K562 (cell line): ENCODE data around the gene LCN1. TPM values are rescaled to one million over a fixed set of nuclear protein-coding genes. Genes with fewer than 3 reads are reported as not detected.
A peak's percentile ranks its signal among the peaks of the same experiment; 100 is the strongest.

Experiments used
- ATAC-seq: fragments of 200-7000 bp; cut with Tn5 transposase; 3 replicates; pipeline ENCODE4 v1.9.1; 2020; ENCODE audit warnings: moderate library complexity
- BruUV-seq: library from RNA; stranded (reverse); fragments of 400-500 nt; replicated peaks from 2 replicates; lab custom pipeline; 2021; lab: Mats Ljungman, UMichigan
- CTCF ChIA-PET: fragments of 300-600 bp; formaldehyde crosslinking; extraction: SDS; loops from one replicate; lab custom pipeline; 2021; ENCODE audit warnings: low intra/inter-chr PET ratio; lab: Yijun Ruan, JAX
- POLR2A ChIA-PET: fragments of 300-600, 350-650 bp; sonication (Branson Sonifier 250); formaldehyde crosslinking; extraction: SDS; loops from one replicate; lab custom pipeline; 2021; ENCODE audit warnings: antibody characterized with exemption, inconsistent platforms; lab: Yijun Ruan, JAX
- DNase-seq, 4 experiments: peaks; one replicate each; pipeline versions ENCODE4 v3.0.0 to v3.0.0-alpha.2; 2011 to 2018; ENCODE audit warnings: low spot score in 3 of 4, mixed read lengths in 3 of 4; ENCODE audit errors: extremely low read depth in 1 of 4
- FAIRE-seq: peaks from 2 replicates; lab custom pipeline; 2011; peaks lifted over from hg19 to GRCh38; lab: Jason Lieb, UNC
- H2AFZ ChIP-seq: 2 replicates; pipeline ENCODE4 v1.6.0; 2011; ENCODE audit warnings: low read depth, low read length, control low read depth, inconsistent platforms
- H3K27ac ChIP-seq: fragments of 200-600 bp; 3 replicates; pipeline ENCODE4 v1.8.0; 2011; ENCODE audit warnings: low read depth, mild to moderate bottlenecking, control low read depth, inconsistent platforms, low read length, moderate library complexity, mixed read lengths; ENCODE audit errors: extremely low read depth
- H3K27me3 ChIP-seq, 2 experiments: fragments of 300-600 bp in 1 of 2; 2 replicates in 1 of 2; 3 replicates in 1 of 2; pipeline versions ENCODE4 v1.6.0 to v1.8.0; 2011; ENCODE audit warnings: inconsistent platforms in 2 of 2, low read length in 2 of 2, mild to moderate bottlenecking in 1 of 2, mixed read lengths in 1 of 2, moderate library complexity in 1 of 2; ENCODE audit not compliant: control insufficient read depth in 2 of 2, insufficient read depth in 2 of 2
- H3K36me3 ChIP-seq: fragments of 300-600 bp; 3 replicates; pipeline ENCODE4 v1.8.0; 2011; ENCODE audit warnings: mild to moderate bottlenecking, low read length, inconsistent platforms; ENCODE audit not compliant: control insufficient read depth, insufficient read depth
- H3K4me1 ChIP-seq, 2 experiments: fragments of 200-600 bp in 1 of 2; replicated peaks in 1 of 2; 2 replicates in 1 of 2; 3 replicates in 1 of 2; pipeline versions ENCODE4 v1.5.1 to v1.8.0; 2011; ENCODE audit warnings: inconsistent platforms in 2 of 2, low read length in 2 of 2, mild to moderate bottlenecking in 1 of 2, mixed read lengths in 1 of 2, moderate library complexity in 1 of 2; ENCODE audit not compliant: control insufficient read depth in 2 of 2, insufficient read depth in 2 of 2
- H3K4me2 ChIP-seq: 2 replicates; pipeline ENCODE4 v1.6.1; 2011; ENCODE audit warnings: low read length, control low read depth, inconsistent platforms, mixed read lengths; ENCODE audit not compliant: insufficient read depth
- H3K4me3 ChIP-seq: fragments of 200-600 bp; sonication (generic), shearing (Covaris generic); 2 replicates; pipeline ENCODE4 v1.5.1; 2016; ENCODE audit warnings: control low read depth, inconsistent platforms
- H3K79me2 ChIP-seq: fragments of 200-600 bp; 3 replicates; pipeline ENCODE4 v1.8.0; 2011; ENCODE audit warnings: low read length, inconsistent platforms; ENCODE audit not compliant: control insufficient read depth, insufficient read depth
- H3K9ac ChIP-seq, 2 experiments: 2 replicates each; pipeline versions ENCODE4 v1.6.0 to v1.6.1; 2011; ENCODE audit warnings: low read depth in 2 of 2, low read length in 2 of 2, control low read depth in 1 of 2, inconsistent platforms in 1 of 2, mild to moderate bottlenecking in 1 of 2, mixed read lengths in 1 of 2; ENCODE audit not compliant: insufficient read depth in 1 of 2
- H3K9me1 ChIP-seq: one replicate; pipeline ENCODE4 v1.6.0; 2011; ENCODE audit warnings: inconsistent platforms, mild to moderate bottlenecking, low read length, moderate library complexity; ENCODE audit not compliant: control insufficient read depth, insufficient read depth
- H3K9me3 ChIP-seq: replicated peaks from 2 replicates; pipeline ENCODE4 v1.5.1; 2011; ENCODE audit warnings: low read depth, low read length, inconsistent platforms; ENCODE audit not compliant: control insufficient read depth, insufficient read depth
- H4K20me1 ChIP-seq: replicated peaks from 2 replicates; pipeline ENCODE4 v1.6.1; 2011; ENCODE audit warnings: low read length, inconsistent platforms, mixed read lengths; ENCODE audit not compliant: control insufficient read depth, insufficient read depth
- C11orf30 ChIP-seq: fragments of 450-650 bp; IDR thresholded peaks from 2 replicates; pipeline ENCODE4 v1.6.1; 2016; ENCODE audit warnings: low read depth, mild to moderate bottlenecking
- CBFA2T2 ChIP-seq: fragments of 450-650 bp; conservative IDR thresholded peaks from 2 replicates; pipeline ENCODE4 v1.6.1; 2017; ENCODE audit warnings: mild to moderate bottlenecking
- CXXC5 ChIP-seq: fragments of 250-450 bp; sonication (Bioruptor Pico); IDR thresholded peaks from 2 replicates; pipeline ENCODE4 v1.8.0; 2022; ENCODE audit warnings: inconsistent platforms, mild to moderate bottlenecking, moderate library complexity
- EWSR1 ChIP-seq: fragments of 450-650 bp; IDR thresholded peaks from 2 replicates; pipeline ENCODE4 v1.6.1; 2018; ENCODE audit warnings: borderline replicate concordance, mild to moderate bottlenecking, low read depth, moderate library complexity; ENCODE audit not compliant: partially characterized antibody
- FOXK2 ChIP-seq, 2 experiments: fragments of 450-650 bp; IDR thresholded peaks in 1 of 2; conservative IDR thresholded peaks in 1 of 2; 2 replicates each; pipeline ENCODE4 v1.6.1; 2016; ENCODE audit warnings: low read depth in 2 of 2, mild to moderate bottlenecking in 1 of 2
- GABPB1 ChIP-seq: sonication (generic); formaldehyde crosslinking; IDR thresholded peaks from 2 replicates; pipeline ENCODE4 v1.8.0; 2022; ENCODE audit warnings: mild to moderate bottlenecking, missing genetic modification reagents
- HNRNPK ChIP-seq: fragments of 200-400 bp; formaldehyde crosslinking; IDR thresholded peaks from one replicate; pipeline ENCODE4 v1.6.1; 2018; ENCODE audit warnings: mild to moderate bottlenecking, low read depth, low read length; ENCODE audit not compliant: poor library complexity, severe bottlenecking
- PHB2 ChIP-seq: fragments of 450-650 bp; IDR thresholded peaks from 2 replicates; pipeline ENCODE4 v1.6.1; 2017; ENCODE audit warnings: low read depth
- PML ChIP-seq: IDR thresholded peaks from 2 replicates; pipeline ENCODE4 v1.6.1; 2012; ENCODE audit warnings: low read length, inconsistent platforms
- TAF1 ChIP-seq: IDR thresholded peaks from 2 replicates; pipeline ENCODE4 v1.6.1; 2011; ENCODE audit warnings: mild to moderate bottlenecking, low read length, moderate library complexity; ENCODE audit not compliant: insufficient read depth, control insufficient read depth, severe bottlenecking; ENCODE audit errors: extremely low read depth
- TAF9B ChIP-seq: fragments of 450-650 bp; IDR thresholded peaks from 2 replicates; pipeline ENCODE4 v1.6.1; 2018; ENCODE audit warnings: mild to moderate bottlenecking; ENCODE audit not compliant: partially characterized antibody
- ZC3H8 ChIP-seq: fragments of 450-650 bp; IDR thresholded peaks from 2 replicates; pipeline ENCODE4 v1.6.1; 2017
- WGBS: fragments of 100-300 bp; shearing (Covaris generic); methylation state at CpG from one replicate; pipeline ENCODE4 v1.1.6; 2016; ENCODE audit warnings: low coverage, mixed read lengths; ENCODE audit not compliant: insufficient coverage; ENCODE audit errors: missing lambda C conversion rate; 5-methylcytosine and 5-hydroxymethylcytosine counted together
- in situ Hi-C: fragments of 300-500 bp; cut with MboI; formaldehyde crosslinking; loops from 4 replicates; pipeline ENCODE4 v1.15.0; 2018; ENCODE audit warnings: inconsistent platforms, mixed read lengths
- intact Hi-C: fragments of 100-400 bp; cut with micrococcal nuclease; formaldehyde crosslinking; loops from 2 replicates; pipeline ENCODE4 v1.14.2; 2022
- polyA plus RNA-seq, 8 experiments: library from polyadenylated mRNA; depleted of rRNA in 4 of 8; stranded (reverse) in 5 of 8; unstranded in 3 of 8; fragments of >200 nt; fragmentation: Nextera tagmentation in 2 of 8; fragmentation: Illumina TruSeq in 1 of 8; extraction: Ambion mirVana in 2 of 8; extraction: Trizol in 1 of 8; gene quantifications; 2 replicates each; pipeline versions ENCODE4 v1.2.1 to v1.2.3, GENCODE V29; 2011 to 2014; ENCODE audit warnings: inconsistent platforms in 1 of 8, missing spikeins in 1 of 8
- total RNA-seq, 7 experiments: library from RNA; depleted of rRNA in 6 of 7; stranded (reverse); fragments of >200 nt in 6 of 7; fragmentation: Illumina TruSeq in 2 of 7; extraction: Trizol in 2 of 7; gene quantifications; 2 replicates each; pipeline versions ENCODE4 v1.2.1 to v1.2.3, GENCODE V29; 2011 to 2021; ENCODE audit warnings: low replicate concordance in 1 of 7
- TF ChIP-seq, protein P1 (sequence below): sonication (generic); formaldehyde crosslinking; IDR thresholded peaks from 2 replicates; pipeline ENCODE4 v1.8.0; 2022; ENCODE audit warnings: mild to moderate bottlenecking, missing genetic modification reagents
- TF ChIP-seq, protein P2 (sequence below): fragments of 200-800 bp; sonication (Bioruptor generic); IDR thresholded peaks from 2 replicates; pipeline ENCODE4 v1.6.1; 2017; ENCODE audit warnings: missing genetic modification characterization, missing compliant biosample characterization

Gene LCN1
- total and polyA plus RNA-seq, 9 of the 15 experiments (the other 6 are each of a cell fraction or from before 2014, with no cell fraction given): not detected

DNA sequence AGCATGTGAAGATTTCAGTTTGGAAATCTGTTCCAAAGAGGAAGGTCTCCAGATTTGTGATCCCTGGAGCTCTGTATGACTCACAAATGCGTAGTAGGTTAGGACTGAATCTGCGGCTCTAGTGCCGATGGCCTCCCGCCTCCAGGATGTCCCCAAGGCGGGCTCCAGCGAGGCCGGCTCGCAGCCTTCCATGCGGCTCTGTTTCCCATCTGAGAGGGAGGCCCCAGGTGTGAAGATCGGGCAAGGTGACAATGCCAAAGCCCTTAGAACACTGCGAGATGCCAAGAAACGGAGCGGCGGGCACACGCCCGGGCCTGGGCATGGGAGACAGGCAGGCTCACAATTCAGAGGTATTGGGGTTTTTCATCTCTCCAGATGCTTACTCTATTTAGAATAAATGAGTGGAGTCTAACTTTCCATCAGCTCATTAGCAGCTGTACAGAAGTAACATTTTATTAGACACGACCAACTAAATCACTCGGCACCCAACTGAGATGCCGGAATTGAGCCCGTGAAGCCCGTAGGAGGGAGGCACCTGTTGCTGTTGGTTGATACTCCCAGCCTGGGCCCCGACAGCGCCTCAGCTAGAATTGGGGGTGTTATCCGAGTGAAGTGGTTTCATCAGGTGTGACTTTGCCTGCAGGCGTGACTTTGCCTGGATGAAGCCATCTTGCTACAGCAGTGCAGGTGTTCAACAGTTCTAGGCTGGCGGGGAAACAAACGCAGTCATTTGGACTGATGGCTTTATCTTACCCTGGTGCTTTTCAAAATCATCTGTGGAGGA is 28.2 kb upstream of the LCN1 start:
- no peak for TF ChIP-seq TAF9B
- no peak for TF ChIP-seq FOXK2 (conservative IDR thresholded peaks at IDR 0.05 in 1 of 2, IDR thresholded peaks at IDR 0.05 in 1 of 2; ENCODE audit: low read depth in 2 of 2)
- TF ChIP-seq CBFA2T2: no peak
- no peak for TF ChIP-seq ZC3H8
- no peak for TF ChIP-seq GABPB1 (CRISPR knock-in tag)
- TF ChIP-seq, protein P1, sequence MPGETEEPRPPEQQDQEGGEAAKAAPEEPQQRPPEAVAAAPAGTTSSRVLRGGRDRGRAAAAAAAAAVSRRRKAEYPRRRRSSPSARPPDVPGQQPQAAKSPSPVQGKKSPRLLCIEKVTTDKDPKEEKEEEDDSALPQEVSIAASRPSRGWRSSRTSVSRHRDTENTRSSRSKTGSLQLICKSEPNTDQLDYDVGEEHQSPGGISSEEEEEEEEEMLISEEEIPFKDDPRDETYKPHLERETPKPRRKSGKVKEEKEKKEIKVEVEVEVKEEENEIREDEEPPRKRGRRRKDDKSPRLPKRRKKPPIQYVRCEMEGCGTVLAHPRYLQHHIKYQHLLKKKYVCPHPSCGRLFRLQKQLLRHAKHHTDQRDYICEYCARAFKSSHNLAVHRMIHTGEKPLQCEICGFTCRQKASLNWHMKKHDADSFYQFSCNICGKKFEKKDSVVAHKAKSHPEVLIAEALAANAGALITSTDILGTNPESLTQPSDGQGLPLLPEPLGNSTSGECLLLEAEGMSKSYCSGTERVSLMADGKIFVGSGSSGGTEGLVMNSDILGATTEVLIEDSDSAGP: no peak
- TF ChIP-seq EWSR1: no peak
- no peak for TF ChIP-seq HNRNPK
- TF ChIP-seq TAF1: no peak
- no peak for TF ChIP-seq PHB2
- TF ChIP-seq PML: no peak
- TF ChIP-seq C11orf30: no peak
- TF ChIP-seq, protein P2, sequence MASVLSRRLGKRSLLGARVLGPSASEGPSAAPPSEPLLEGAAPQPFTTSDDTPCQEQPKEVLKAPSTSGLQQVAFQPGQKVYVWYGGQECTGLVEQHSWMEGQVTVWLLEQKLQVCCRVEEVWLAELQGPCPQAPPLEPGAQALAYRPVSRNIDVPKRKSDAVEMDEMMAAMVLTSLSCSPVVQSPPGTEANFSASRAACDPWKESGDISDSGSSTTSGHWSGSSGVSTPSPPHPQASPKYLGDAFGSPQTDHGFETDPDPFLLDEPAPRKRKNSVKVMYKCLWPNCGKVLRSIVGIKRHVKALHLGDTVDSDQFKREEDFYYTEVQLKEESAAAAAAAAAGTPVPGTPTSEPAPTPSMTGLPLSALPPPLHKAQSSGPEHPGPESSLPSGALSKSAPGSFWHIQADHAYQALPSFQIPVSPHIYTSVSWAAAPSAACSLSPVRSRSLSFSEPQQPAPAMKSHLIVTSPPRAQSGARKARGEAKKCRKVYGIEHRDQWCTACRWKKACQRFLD (CRISPR knock-in tag): no peak
- no peak for TF ChIP-seq CXXC5 (CRISPR knock-in tag)
- BruUV-seq: no TSS peak
- Histone ChIP-seq H3K9me1 (no peaks in the 10 kb centered on the region), H3K4me1 (peaks cover 2 to 12% of the 10 kb centered on the region in 2 experiments; a peak in 2 of 5 replicates), H3K27me3 (no peaks in the 10 kb centered on the region), H3K36me3 (peaks cover 7% of the 10 kb centered on the region; the same call in 1 of the 3 replicates), H3K9me3 (no peaks in the 10 kb centered on the region), H4K20me1 (no peaks in the 10 kb centered on the region), H3K9ac (peak overlapping the region in 1 of 2 experiments; percentile 45; a peak in 1 of 4 replicates), H3K4me3 (no peak overlapping the region), H3K79me2 (no peaks in the 10 kb centered on the region), H3K4me2 (no peak overlapping the region), H2AFZ (no peak overlapping the region), H3K27ac (no peak overlapping the region)
- no peak for ATAC-seq
- POLR2A ChIA-PET: no interaction called here
- 62% methylated on average over 27 of the region's 27 CpGs for WGBS
- no peak for FAIRE-seq
- CTCF ChIA-PET: no interaction called here
- intact Hi-C loops: no loop called here
- DNase-seq: no peak
- in situ Hi-C loops: no loop called here
